GM18507 (cell line): Measurements from ENCODE around the gene NID1.
"Not testable (repeated sequence)": the region's sequence is repeated elsewhere in the genome, so short reads cannot be mapped to it uniquely, and the experiment has no call there.

ENCODE experiments used
- DNase-seq: peaks from one replicate; pipeline ENCODE4 v3.0.0; 2011; ENCODE audit warnings: low read depth; ENCODE audit not compliant: insufficient read length; ENCODE audit errors: extremely low spot score
- FAIRE-seq: peaks from 2 replicates; lab custom pipeline; 2011; peaks lifted over from hg19 to GRCh38; lab: Jason Lieb, UNC

The NID1 gene

DNA sequence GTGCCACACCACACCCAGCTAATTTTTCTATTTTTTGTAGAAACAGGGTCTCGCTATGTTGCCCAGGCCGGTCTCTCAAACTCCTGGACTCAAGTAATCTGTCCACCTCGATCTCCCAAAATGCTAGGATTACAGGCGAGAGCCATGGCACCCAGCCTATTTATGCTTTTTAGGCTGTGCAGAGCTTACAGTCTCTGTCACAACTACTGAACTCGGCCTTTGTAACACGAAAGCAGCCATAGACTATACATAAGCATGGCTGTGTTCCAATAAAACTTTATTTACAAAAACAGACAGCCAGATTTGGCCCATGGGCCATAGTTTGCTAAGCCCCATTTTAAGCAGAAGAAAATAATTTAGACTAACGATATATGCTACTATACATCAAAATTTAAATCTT is 54.4 kb downstream of the NID1 start:
- no peak for DNase-seq
- no peak for FAIRE-seq

DNA sequence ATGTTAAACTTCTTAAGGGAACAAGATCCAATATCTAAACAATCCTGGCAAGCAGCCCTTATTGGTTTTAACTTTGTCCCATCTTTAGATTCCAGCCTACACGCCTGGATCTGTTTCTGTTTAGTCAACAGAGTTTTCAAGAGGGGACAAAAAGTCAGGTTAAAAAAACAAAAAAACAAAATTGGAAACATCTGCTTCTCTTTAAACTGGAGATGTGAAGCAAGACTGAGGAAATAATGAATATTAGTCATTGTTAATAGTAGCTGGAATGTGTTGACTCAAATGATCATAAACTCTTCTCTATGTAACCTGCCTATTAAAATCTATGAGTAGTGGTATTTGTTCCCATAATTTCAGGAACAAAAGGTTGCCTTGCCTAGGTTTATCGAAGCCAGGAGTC is 55.0 kb downstream of the NID1 start:
- FAIRE-seq (no peak), DNase-seq (no peak)

DNA sequence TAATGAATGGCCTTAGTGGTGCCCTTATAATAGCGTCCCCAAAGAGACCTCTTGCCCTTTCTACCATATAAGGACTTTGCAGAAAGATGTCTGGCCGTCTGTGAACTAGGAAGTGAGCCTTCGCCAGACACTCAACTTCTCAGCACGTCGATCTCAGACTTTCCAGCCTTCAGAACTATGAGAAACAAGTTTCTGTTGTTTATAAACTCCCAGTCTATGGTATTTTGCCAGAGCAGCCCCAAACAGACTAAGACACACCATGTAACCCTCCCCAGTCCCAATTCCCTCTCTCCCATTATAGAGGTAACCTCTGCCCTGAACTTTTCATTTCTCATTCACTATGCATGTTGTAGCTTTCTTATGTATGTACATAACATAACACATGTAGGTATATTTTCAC is 55.7 kb downstream of the NID1 start:
- FAIRE-seq (no peak), DNase-seq (no peak)

DNA sequence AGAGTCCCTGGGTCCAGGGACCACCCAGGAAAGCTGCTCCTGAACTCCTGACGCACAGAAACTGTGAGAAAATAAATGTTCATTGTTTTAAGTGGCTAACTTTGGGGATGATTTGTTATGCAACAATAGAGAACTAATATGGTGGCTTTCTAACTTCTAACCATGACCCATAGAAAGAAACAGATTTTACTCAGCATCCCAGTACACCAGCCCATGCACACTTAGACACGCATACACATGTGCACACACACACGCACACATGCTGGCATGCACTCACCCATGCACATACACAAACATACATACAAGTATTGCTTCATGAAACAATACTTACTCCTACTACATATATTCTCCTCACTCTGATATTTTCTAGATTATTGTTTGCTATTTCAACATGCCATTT is 57.1 kb downstream of the NID1 start:
- no peak for DNase-seq
- no peak for FAIRE-seq

DNA sequence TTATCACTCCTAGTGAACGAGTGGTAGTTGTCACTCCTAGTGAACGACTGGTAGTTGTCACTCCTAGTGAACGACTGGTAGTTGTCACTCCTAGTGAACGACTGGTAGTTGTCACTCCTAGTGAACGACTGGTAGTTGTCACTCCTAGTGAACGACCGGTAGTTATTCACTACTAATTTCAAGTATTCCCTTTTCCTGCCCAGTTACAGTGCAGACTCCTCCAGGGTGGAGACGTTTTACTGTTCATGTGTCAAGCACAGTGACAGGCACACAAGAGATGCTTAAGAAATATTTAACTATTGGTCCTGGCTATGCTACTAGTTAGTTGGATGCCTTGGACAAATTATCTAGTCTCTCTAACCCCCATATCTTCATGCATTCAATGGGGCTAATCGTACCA is 61.8 kb downstream of the NID1 start:
- DNase-seq, FAIRE-seq: not testable (repeated sequence)

GRCh38 chr1:236002572-236002971 is 62.3 kb downstream of the NID1 start:
- no peak for DNase-seq
- no peak for FAIRE-seq

- no peak for DNase-seq
- FAIRE-seq = no peak
Measured at GRCh38 chr1:236002025-236002390, 62.9 kb downstream of the NID1 start.

- no peak for FAIRE-seq
- no peak for DNase-seq
Measured at GRCh38 chr1:236000781-236001180, 64.1 kb downstream of the NID1 start.

DNA sequence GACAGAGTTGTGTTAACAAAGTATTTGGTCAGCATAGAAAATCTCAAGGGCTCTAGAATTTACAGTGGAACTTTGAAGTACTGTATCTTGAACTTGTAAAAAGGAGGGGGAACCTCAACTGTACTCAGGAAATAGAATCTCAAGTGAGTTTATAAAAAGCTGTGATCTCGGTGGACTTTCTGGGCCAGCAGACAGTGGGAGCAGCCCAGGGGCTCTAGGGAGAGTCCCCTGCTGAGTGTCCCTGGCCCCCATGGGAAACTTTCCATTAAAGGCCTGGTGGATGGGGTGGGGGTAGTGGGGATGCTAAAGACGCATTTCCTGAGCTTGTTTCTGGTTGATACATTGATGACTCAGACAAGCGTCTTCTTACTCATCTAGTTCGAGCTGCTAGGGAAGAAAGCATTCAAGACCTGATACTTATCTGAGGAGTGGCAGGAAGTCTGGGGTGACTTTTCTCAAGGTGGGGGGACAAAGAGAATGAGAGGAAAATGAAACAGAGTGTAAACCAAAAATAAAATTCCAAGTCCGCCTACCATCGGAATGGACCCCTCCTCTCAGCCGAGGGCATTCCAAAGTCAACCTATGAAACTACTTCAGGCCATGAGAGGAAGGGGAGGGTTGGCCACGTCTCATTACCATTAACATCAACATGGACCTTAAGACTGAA is 65.5 kb downstream of the NID1 start:
- peak; percentile 48 for DNase-seq

GRCh38 chr1:235998812-235999211 is 66.1 kb downstream of the NID1 start:
- DNase-seq (peak; percentile 23), FAIRE-seq (no peak)

More for the DNA sequence above, 65.5 kb downstream of the NID1 start:
- peak; percentile 89 for FAIRE-seq

DNA sequence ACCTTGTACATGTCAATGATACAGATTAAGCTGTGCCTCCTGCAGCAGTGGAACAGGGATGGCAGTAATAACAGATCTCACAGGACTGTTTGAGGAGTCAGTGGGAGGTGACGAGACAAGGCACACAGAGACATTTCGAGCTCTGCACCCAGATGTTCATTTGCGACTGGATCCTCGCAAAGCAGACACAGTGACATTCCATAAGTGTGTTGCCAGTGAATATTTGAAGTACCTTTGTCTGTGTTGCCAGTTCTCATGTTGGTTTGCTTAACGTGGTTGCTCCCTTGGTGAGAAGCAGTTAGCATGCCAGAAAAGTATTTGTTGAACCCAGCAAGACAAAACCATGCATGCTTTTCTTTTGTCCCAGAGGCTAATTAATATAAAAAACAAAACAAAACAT is 67.0 kb downstream of the NID1 start:
- DNase-seq (no peak), FAIRE-seq (no peak)

DNA sequence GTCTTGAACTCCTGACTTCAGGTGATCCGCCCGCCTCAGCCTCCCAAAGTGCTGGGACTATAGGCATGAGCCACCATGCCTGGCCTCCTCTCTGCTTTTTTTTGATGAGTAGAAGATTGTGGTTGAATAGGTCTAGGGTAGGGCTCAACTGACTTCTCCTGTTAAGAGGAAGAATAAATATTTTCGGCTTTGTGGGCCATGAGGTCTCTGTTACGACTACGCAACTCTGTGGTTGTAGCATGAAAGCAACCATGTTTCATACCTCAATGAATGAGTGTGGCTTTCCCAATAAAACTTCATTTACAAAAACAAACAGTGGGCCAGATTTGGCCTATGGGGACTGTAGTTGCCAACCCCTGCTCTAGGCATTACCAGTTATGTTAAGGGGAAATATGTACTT is 67.8 kb downstream of the NID1 start:
- no peak for DNase-seq
- FAIRE-seq = no peak

DNA sequence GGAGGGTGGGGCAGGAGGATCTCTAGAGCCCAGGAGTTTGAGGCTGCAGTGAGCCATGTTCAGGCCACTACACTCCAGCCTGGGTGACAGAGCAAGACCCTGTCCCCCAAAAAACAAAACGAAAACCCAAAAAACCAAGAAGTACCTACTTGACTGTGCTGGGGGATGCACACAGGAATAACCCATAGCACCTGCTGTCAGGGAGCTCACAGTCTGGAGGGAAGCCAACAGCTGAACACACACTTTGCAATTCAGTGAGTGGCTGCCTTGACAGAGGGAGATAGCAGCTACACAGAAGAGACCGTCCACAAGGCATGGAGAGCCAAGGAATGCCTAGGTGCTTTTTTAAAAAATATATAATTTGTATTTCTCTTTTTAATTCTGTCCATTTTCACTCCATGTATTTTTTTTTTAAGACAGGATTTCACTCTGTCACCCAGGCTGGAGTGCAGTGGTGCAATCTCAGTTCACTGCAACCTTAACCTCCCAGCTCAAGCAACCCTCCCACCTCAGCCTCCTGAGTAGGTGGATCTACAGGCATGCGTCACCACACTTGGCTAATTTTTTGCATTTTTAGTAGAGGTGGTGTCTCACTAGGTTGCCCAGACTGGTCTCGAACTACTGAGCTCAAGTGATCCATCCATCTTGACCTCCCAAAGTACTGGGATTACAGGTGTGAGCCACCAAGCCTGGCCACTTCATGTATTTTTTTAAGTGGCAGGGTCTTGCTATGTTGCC is 68.7 kb downstream of the NID1 start:
- peak; percentile 60 for FAIRE-seq

GRCh38 chr1:235995511-235995910 is 69.4 kb downstream of the NID1 start:
- DNase-seq (no peak), FAIRE-seq (no peak)

More for the DNA sequence above, 68.7 kb downstream of the NID1 start:
- no peak for DNase-seq

DNA sequence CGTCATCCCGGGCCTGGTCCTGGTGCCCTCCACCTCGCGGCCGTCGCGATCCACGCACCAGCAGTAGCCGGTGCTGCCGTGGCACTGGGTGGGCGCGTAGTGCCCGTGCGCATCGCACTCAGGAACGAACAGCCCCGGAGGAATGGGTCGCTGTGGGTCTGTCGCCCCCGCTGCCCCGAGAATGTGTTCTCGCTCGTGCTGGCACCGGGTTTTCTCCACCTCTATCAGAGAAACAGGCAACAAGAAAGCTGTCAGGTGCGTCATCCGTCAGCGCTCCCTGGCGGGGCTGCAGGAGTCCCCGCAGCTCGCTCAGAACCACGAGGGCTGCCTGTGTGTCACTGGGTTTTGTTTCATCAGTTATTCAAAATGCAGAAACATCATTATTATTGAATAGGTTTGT is 71.2 kb downstream of the NID1 start:
- no peak for DNase-seq
- no peak for FAIRE-seq

DNA sequence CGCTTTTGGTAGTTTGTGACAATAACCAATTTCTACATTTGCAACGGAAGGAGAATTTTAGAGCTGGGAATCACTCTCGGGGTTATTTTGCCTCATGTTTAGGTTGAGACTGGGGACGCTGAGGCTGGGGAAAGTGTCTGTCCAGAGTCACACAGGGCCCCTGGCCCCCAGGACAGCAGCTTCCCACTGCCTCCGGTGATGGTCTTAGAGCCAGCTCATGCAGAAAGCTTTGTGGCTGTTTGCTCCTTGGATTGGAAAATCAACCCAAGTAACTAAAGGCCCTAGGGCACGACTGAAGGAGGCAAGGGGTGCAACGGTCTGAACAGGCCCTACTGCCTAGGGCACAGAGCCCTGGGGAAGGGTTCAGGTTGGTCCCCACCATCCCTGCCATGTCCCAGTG is 72.0 kb downstream of the NID1 start:
- DNase-seq (no peak), FAIRE-seq (no peak)

DNA sequence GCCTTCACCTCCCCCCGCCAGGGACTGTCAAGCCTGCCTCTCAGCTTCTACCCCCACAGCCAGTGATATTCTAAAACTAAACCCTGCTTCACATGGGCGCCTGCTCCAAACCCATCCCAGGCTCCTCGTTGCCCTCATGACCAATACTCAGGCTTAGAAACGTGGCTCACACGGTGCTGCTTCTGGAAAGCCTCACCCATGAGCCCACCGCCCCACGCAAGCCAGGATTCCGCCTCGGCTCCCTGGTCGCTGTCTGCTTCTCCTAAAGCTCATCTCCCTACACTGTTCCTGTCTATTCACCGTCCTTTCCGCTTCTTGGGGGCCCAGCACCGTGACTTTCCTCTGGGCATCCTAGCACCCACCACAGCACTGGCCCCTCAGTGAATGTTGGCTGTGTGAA is 72.5 kb downstream of the NID1 start:
- FAIRE-seq (no peak), DNase-seq (no peak)

GRCh38 chr1:235990330-235990795 is 74.5 kb downstream of the NID1 start:
- no peak for FAIRE-seq
- no peak for DNase-seq

GRCh38 chr1:235989105-235989504 is 75.8 kb downstream of the NID1 start:
- no peak for DNase-seq
- no peak for FAIRE-seq

DNA sequence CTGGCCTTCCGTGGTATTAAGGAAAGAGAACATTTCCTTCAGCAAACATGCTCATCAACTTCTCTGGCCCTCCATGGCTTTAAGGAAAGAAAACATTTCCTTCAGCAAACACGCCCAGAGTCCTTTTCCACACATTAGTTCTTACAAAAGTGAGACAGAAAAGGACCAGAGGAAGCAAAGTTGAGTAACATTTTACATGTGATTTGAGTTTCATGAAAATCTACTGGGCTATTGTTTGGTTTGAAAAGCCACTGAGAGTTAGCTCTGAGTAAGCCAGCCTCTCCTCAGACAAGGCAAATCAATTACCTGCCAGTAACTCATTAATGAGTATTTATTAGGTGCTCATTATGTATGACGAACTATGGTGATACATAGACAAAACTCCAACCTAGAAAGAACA is 78.0 kb downstream of the NID1 start:
- DNase-seq (no peak), FAIRE-seq (peak; percentile 70)
